HEK293 (cell line): ENCODE results near the gene EXD3.

Experiments used
- CTCF ChIP-seq: fragments of 450-650 bp; formaldehyde crosslinking; IDR thresholded peaks from 2 replicates; pipeline ENCODE4 v1.5.1; 2016; ENCODE audit warnings: missing biosample characterization, missing genetic modification characterization
- PRDM1 ChIP-seq: fragments of 450-650 bp; formaldehyde crosslinking; IDR thresholded peaks from 2 replicates; pipeline ENCODE4; 2016; ENCODE audit warnings: missing biosample characterization, missing genetic modification characterization
- ZNF558 ChIP-seq: fragments of 450-650 bp; formaldehyde crosslinking; IDR thresholded peaks from 2 replicates; pipeline ENCODE4 v1.5.1; 2016; ENCODE audit warnings: missing biosample characterization, missing genetic modification characterization
- ZNF830 ChIP-seq: fragments of 450-650 bp; IDR thresholded peaks from 2 replicates; pipeline ENCODE4 v1.5.0; 2018; ENCODE audit warnings: missing biosample characterization, missing genetic modification characterization, low read depth, mild to moderate bottlenecking, moderate library complexity

GRCh38 chr9:137272241-137273094 is 150.5 kb downstream of the EXD3 start:
- TF ChIP-seq PRDM1 (tag by site-specific recombination) (no peak), ZNF558 (tag by site-specific recombination) (no peak), CTCF (no peak), ZNF830 (tag by site-specific recombination) (no peak)
